Astrocyte (in vitro differentiated cells and primary cell): ENCODE results near the gene DFFB.

Experiments
- EZH2 ChIP-seq: IDR thresholded peaks from 2 replicates; pipeline ENCODE4 v1.6.1; 2012; ENCODE audit warnings: mild to moderate bottlenecking, low read length, inconsistent platforms; ENCODE audit not compliant: insufficient read depth
- TF ChIP-seq, protein P1 (sequence below): IDR thresholded peaks from 2 replicates; pipeline ENCODE4 v1.5.1; 2011; ENCODE audit warnings: low read depth, mild to moderate bottlenecking, inconsistent platforms, low read length, moderate library complexity; ENCODE audit not compliant: insufficient read depth

DNA sequence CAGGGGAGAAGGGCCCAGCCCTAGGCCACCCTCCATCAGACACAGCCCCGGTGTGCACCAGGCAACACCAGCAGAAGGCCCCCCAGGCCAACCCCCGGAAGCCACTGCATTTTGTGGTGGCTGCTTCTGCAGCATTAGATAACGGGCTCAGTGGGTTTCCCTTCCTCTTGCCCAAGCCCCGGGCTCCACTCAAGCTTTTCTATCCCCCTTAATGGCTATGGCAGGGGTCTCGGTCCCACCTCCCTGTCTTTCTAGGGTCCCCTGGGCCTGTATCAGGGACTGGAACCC lies 23.9 kb downstream of the DFFB start:
- TF ChIP-seq, protein P1, sequence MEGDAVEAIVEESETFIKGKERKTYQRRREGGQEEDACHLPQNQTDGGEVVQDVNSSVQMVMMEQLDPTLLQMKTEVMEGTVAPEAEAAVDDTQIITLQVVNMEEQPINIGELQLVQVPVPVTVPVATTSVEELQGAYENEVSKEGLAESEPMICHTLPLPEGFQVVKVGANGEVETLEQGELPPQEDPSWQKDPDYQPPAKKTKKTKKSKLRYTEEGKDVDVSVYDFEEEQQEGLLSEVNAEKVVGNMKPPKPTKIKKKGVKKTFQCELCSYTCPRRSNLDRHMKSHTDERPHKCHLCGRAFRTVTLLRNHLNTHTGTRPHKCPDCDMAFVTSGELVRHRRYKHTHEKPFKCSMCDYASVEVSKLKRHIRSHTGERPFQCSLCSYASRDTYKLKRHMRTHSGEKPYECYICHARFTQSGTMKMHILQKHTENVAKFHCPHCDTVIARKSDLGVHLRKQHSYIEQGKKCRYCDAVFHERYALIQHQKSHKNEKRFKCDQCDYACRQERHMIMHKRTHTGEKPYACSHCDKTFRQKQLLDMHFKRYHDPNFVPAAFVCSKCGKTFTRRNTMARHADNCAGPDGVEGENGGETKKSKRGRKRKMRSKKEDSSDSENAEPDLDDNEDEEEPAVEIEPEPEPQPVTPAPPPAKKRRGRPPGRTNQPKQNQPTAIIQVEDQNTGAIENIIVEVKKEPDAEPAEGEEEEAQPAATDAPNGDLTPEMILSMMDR, result no peak
- no peak for TF ChIP-seq EZH2
